Measurements from ENCODE around the gene KIF6. TPM values are rescaled to one million over a fixed set of nuclear protein-coding genes. Genes with fewer than 3 reads are reported as not detected.

The KIF6 gene
- polyA plus RNA-seq, 1 donor (not counting 4 experiments of a cell fraction or from before 2014, with no cell fraction given), result 0.14 TPM

- FAIRE-seq, result no peak
- Histone ChIP-seq H3K4me2 (ENCODE audit: control insufficient read depth, extremely low read depth, insufficient read depth, low read depth, low read length) (no peak overlapping the region), H3K27ac (ENCODE audit: control insufficient read depth, insufficient read depth, low read length) (no peak overlapping the region)
Measured at GRCh38 chr6:39280247-39280731, 444.9 kb downstream of the KIF6 start.

More at GRCh38 chr6:39280247-39280731, 444.9 kb downstream of the KIF6 start:
- no peak for DNase-seq (ENCODE audit: low read depth, low spot score)
- no peaks in the 10 kb centered on the region for H3K27me3 ChIP-seq (ENCODE audit: control insufficient read depth, extremely low read depth, insufficient read depth, low read length)
- H3K9me3 ChIP-seq (ENCODE audit: control insufficient read depth, low read depth, low read length), result no peaks in the 10 kb centered on the region
- H3K79me2 ChIP-seq (ENCODE audit: control insufficient read depth, insufficient read depth, low read length), result no peaks in the 10 kb centered on the region
- no peaks in the 10 kb centered on the region for H3K9me1 ChIP-seq (ENCODE audit: control insufficient read depth, extremely low read depth, insufficient read depth, low read length)
- no peak overlapping the region for H3K4me3 ChIP-seq (ENCODE audit: control insufficient read depth in 2 of 3, extremely low read depth in 1 of 3, insufficient read depth in 2 of 3, low read depth in 1 of 3, low read length in 3 of 3)
- TF ChIP-seq EZH2 (IDR thresholded peaks at IDR 0.05; ENCODE audit: low read length), result no peak
- TF ChIP-seq CTCF (optimal IDR thresholded peaks at IDR 0.05 in 1 of 3, IDR thresholded peaks at IDR 0.05 in 1 of 3, conservative IDR thresholded peaks at IDR 0.05 in 1 of 3; ENCODE audit: extremely low read depth in 1 of 3, insufficient read depth in 2 of 3, low read length in 3 of 3), result no peak
- no peaks in the 10 kb centered on the region for H3K36me3 ChIP-seq (ENCODE audit: control insufficient read depth in 2 of 2, extremely low read depth in 1 of 2, insufficient read depth in 2 of 2, low read length in 2 of 2)
- H3K4me1 ChIP-seq (ENCODE audit: control insufficient read depth, extremely low read depth, insufficient read depth, low read length), result no peaks in the 10 kb centered on the region
- H4K20me1 ChIP-seq (ENCODE audit: control insufficient read depth, extremely low read depth, insufficient read depth, low read length), result no peaks in the 10 kb centered on the region
- dilution Hi-C loops (cut with MboI; ENCODE audit: extremely low pct_ligation_motif_present, low sequenced_read_pairs), result no loop called here
- H3K9ac ChIP-seq (ENCODE audit: control insufficient read depth, extremely low read depth, insufficient read depth, low read length), result no peak overlapping the region
- no peak overlapping the region for H2AFZ ChIP-seq (ENCODE audit: control insufficient read depth, low read length)

Small RNAs within 50 kb of the gene (small RNA-seq; reads per million reads assigned to genes)
- gene RNU1-54P (ENCODE audit: insufficient read length in 3 of 3, low read depth in 3 of 3, low replicate concordance in 1 of 3), result 0 reads per million in 3 experiments

Other genes with a start within 250 kb of the KIF6 start
- 0.01 TPM in 1 of 3 replicates, not detected in the others for gene DAAM2, start 67.0 kb upstream of the KIF6 start, polyA plus RNA-seq
- 2.2 to 2.7 TPM (median 2.5 TPM) in 3 replicates for gene MOCS1, start 209.1 kb upstream of the KIF6 start, polyA plus RNA-seq